GM08714 (cell line): ENCODE measurements around the gene LSM14B.

ENCODE experiments used
- H3K4me3 ChIP-seq: fragments of 200-500 bp; sonication (Bioruptor generic); 2 replicates; pipeline ENCODE4 v1.5.1; 2014; ENCODE audit warnings: mild to moderate bottlenecking, low read length, inconsistent platforms
- ZNF274 ChIP-seq: IDR thresholded peaks from 2 replicates; pipeline ENCODE4 v1.6.1; 2012; ENCODE audit warnings: mild to moderate bottlenecking, low read depth, low read length

LSM14B gene

GRCh38 chr20:62167474-62167873 is 45.2 kb downstream of the LSM14B start:
- no peak for TF ChIP-seq ZNF274

GRCh38 chr20:62168061-62168460 is 45.8 kb downstream of the LSM14B start:
- TF ChIP-seq ZNF274, result no peak

More at GRCh38 chr20:62167474-62167873, 45.2 kb downstream of the LSM14B start:
- H3K4me3 ChIP-seq, result no peak overlapping the region

GRCh38 chr20:62168890-62169435 is 46.7 kb downstream of the LSM14B start:
- H3K4me3 ChIP-seq, result no peak overlapping the region
- no peak for TF ChIP-seq ZNF274

More at GRCh38 chr20:62168061-62168460, 45.8 kb downstream of the LSM14B start:
- H3K4me3 ChIP-seq, result no peak overlapping the region

GRCh38 chr20:62170536-62170935 is 48.3 kb downstream of the LSM14B start:
- no peak for TF ChIP-seq ZNF274
- H3K4me3 ChIP-seq, result no peak overlapping the region

GRCh38 chr20:62171245-62171644 is 49.0 kb downstream of the LSM14B start:
- TF ChIP-seq ZNF274, result no peak
- no peak overlapping the region for H3K4me3 ChIP-seq

- no peak for TF ChIP-seq ZNF274
- no peak overlapping the region for H3K4me3 ChIP-seq
These were observed 50.4 kb downstream of the LSM14B start for GRCh38 chr20:62172666-62173065.

GRCh38 chr20:62174021-62174804 is 51.9 kb downstream of the LSM14B start:
- no peak for TF ChIP-seq ZNF274
- H3K4me3 ChIP-seq, result no peak overlapping the region

GRCh38 chr20:62174870-62175624 is 52.8 kb downstream of the LSM14B start:
- no peak for TF ChIP-seq ZNF274
- no peak overlapping the region for H3K4me3 ChIP-seq

- TF ChIP-seq ZNF274, result no peak
- no peak overlapping the region for H3K4me3 ChIP-seq
These were observed 53.4 kb downstream of the LSM14B start for GRCh38 chr20:62175711-62176110.

GRCh38 chr20:62176866-62177265 is 54.6 kb downstream of the LSM14B start:
- no peak for TF ChIP-seq ZNF274
- H3K4me3 ChIP-seq, result no peak overlapping the region

GRCh38 chr20:62177307-62177706 is 55.0 kb downstream of the LSM14B start:
- TF ChIP-seq ZNF274, result no peak
- no peak overlapping the region for H3K4me3 ChIP-seq

GRCh38 chr20:62178316-62179161 is 56.3 kb downstream of the LSM14B start:
- no peak overlapping the region for H3K4me3 ChIP-seq
- no peak for TF ChIP-seq ZNF274

- TF ChIP-seq ZNF274, result no peak
- no peak overlapping the region for H3K4me3 ChIP-seq
These were observed 56.9 kb downstream of the LSM14B start for GRCh38 chr20:62179162-62179504.

GRCh38 chr20:62181808-62182207 is 59.5 kb downstream of the LSM14B start:
- H3K4me3 ChIP-seq, result peak overlapping the region; percentile 98; the same call in 1 of the 2 replicates
- no peak for TF ChIP-seq ZNF274
